Rectal smooth muscle tissue (tissue), 1 donor: ENCODE measurements around the gene FERMT3.
A peak's percentile ranks its signal among the peaks of the same experiment; 100 is the strongest.

Experiments
- H3K27ac ChIP-seq: one replicate; pipeline ENCODE4 v1.7.0; 2013; ENCODE audit warnings: low read depth, low read length, inconsistent platforms
- H3K27me3 ChIP-seq: one replicate; pipeline ENCODE4 v1.7.0; 2013; ENCODE audit warnings: low read length; ENCODE audit not compliant: control insufficient read depth, insufficient read depth
- H3K36me3 ChIP-seq: one replicate; pipeline ENCODE4 v1.7.0; 2013; ENCODE audit warnings: low read length; ENCODE audit not compliant: control insufficient read depth, insufficient read depth
- H3K4me1 ChIP-seq: one replicate; pipeline ENCODE4 v1.7.0; 2013; ENCODE audit warnings: low read length; ENCODE audit not compliant: control insufficient read depth, insufficient read depth
- H3K4me3 ChIP-seq: one replicate; pipeline ENCODE4 v1.7.0; 2013; ENCODE audit warnings: low read length
- H3K9ac ChIP-seq: one replicate; pipeline ENCODE4 v1.7.0; 2013; ENCODE audit warnings: low read length

FERMT3 gene

DNA sequence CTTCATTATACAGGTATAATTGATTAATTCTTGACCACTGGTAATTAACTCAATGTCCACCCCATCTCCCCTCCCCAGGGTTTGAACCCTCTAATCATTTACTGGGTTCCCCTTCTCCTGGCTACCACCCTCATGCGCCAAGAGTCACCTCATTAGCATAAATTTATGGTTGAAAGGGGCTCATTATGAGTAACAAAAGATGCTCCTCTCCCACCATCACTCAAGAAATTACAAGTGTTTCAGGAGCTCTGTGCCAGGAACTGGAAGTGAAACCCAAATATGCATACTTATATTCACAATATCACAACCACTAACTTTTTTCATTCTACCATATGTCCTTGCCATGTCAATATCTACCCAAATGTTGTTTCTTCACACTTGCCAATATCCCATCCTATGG lies 28.3 kb upstream of the FERMT3 start:
- no peak overlapping the region for H3K9ac ChIP-seq
- no peaks in the 10 kb centered on the region for H3K27me3 ChIP-seq
- no peak overlapping the region for H3K4me3 ChIP-seq
- H3K36me3 ChIP-seq, result no peaks in the 10 kb centered on the region
- peaks cover 16% of the 10 kb centered on the region for H3K4me1 ChIP-seq
- H3K27ac ChIP-seq, result no peak overlapping the region

DNA sequence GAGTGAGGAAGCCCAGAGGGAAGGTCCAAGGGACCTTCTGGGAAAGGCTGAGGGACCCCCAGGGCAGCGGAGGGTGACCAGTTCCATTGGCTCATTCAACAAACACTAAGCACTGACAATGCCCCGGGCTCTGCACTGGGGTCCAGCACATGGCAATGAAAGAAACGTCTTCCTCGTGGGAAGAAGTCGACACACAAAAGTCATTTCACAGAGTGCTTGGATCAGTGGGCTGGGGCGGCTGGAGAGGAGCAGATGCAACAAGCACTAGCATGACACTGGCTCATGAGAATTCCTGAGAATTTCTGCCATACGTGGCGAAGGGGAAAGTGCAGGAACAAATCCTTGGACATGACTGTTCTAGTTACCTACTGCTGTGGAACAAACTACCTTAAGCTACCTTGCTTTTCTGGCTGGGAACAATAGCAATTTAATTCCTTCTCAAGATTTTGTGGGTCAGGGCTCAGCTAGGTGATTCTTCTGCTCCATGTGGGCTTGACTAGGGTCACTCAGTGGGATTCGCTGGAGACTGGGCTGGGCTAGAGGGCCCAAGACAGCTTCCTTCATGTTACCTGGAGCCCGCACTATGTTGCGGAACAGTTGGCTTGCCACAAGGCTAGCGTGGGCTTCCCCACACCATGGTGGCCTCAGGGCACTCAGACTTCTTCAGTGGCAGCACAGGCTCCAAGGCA lies 27.4 kb upstream of the FERMT3 start:
- Histone ChIP-seq H3K27ac (no peak overlapping the region), H3K4me1 (peaks cover 22% of the 10 kb centered on the region), H3K27me3 (no peaks in the 10 kb centered on the region), H3K4me3 (no peak overlapping the region), H3K36me3 (no peaks in the 10 kb centered on the region), H3K9ac (no peak overlapping the region)

DNA sequence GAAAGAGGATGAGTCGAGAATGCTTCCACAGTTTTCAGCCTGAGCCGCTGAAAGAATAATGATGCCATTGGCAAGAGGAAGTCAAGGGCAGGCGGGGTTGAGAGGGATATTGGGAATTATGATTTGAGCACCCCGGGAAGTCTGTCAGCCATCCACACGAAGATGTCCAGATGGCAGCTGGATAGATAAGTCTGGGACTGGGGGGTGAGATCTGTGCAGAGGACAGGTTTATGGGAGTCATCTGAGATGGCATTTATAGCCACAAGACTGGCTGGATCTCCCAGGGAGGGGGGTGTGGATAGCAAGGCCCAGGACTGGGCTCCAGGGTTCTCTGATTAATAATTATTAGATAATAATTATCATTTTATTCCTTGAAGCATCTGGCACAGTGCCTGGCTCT lies 25.6 kb upstream of the FERMT3 start:
- H3K36me3 ChIP-seq, result no peaks in the 10 kb centered on the region
- peaks cover 1% of the 10 kb centered on the region for H3K27me3 ChIP-seq
- no peak overlapping the region for H3K4me3 ChIP-seq
- no peak overlapping the region for H3K9ac ChIP-seq
- peak overlapping the region; percentile 83 for H3K27ac ChIP-seq
- H3K4me1 ChIP-seq, result peaks cover 25% of the 10 kb centered on the region

DNA sequence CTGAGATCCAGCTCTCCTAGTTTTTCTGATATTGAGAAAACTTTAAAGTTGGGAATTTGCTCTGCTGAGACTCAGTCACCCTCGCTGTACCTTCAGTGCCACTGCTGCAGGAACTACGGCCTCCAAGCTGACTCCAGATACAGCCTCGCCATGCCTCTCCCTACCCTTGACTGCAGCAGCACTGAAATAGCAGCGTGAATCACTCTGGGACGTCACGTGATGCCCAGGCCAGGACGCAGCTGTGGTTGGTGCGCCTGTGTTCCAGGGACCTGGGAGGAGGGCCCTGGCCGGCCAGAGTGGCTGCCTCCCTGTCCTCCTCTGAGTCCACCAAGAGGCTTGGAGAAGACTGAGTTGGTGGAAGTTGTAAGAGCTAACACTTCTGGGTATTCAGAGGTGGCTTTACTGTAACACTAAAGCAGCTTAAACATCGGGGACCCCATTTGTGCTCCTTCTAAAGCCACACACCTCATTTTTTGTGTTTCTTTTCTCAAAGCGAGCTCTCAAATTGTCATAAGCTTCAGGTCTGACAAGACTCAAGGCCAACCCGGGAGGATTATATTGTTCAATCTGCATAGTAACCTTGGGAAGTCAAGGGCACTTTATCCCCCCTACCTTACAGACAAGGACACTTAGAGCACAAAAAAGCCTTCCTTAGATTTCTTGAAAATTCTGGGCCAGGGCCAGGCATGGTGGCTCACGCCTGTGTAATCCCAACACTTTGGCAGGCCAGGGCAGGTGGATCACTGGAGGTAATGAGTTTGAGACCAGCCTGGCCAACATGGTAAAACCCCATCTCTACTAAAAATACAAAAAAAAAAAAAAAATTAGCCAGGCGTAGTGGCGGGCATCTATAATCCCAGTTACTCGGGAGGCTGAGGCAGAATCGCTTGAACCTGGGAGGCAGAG lies 24.8 kb upstream of the FERMT3 start:
- peaks cover 25% of the 10 kb centered on the region for H3K4me1 ChIP-seq
- peaks cover 1% of the 10 kb centered on the region for H3K27me3 ChIP-seq
- no peak overlapping the region for H3K4me3 ChIP-seq
- peak overlapping the region; percentile 17 for H3K9ac ChIP-seq
- no peaks in the 10 kb centered on the region for H3K36me3 ChIP-seq
- H3K27ac ChIP-seq, result peak overlapping the region; percentile 83

DNA sequence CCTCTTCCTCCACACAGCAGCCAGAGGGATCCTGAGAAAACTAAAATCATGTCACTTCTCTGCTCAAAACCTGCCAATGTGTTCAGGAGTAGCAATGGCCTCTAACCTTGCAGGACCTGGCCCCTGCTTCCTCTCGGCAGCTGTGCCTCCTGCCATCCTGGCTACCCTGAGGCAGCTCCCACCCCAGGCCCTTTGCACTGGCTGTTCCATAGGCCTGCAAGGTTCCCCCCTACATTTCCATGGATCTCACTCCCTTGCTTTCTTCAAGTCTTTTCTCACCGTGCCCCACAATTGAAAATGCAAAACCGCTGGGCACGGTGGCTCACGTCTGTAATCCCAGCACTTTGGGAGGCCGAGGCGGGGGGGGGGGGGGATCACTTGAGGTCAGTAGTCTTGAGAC lies 22.6 kb upstream of the FERMT3 start:
- no peaks in the 10 kb centered on the region for H3K36me3 ChIP-seq
- H3K27ac ChIP-seq, result peak overlapping the region; percentile 41
- no peak overlapping the region for H3K9ac ChIP-seq
- peaks cover 25% of the 10 kb centered on the region for H3K4me1 ChIP-seq
- peaks cover 1% of the 10 kb centered on the region for H3K27me3 ChIP-seq
- H3K4me3 ChIP-seq, result no peak overlapping the region

DNA sequence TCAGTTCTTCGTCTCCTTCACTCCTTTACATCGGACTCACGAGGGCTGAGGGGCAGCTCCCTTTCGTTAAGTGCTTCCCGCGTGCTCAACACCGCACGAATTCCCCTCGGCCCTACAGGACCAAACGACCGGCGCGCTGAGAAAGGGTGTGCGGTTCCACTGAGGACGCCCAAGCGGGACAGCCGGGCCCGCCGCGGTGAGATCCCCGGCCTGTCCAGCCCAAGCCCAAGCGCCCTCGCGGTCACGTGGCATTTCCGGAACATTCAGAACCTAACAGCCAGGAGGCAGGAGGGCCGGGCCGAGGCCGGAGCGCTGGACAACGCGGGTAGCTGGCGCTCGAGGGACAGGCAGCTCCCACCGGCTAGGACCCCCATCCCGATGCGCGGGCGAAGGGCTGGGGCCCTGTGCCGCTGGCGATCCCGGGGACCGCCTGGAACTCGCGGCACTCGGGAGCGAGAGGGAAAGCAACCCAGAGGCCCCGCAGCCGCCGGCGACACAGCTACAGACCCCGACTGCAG lies 21.3 kb upstream of the FERMT3 start:
- H3K4me3 ChIP-seq, result peak overlapping the region; percentile 93
- peaks cover 1% of the 10 kb centered on the region for H3K27me3 ChIP-seq
- H3K9ac ChIP-seq, result peak overlapping the region; percentile 80
- H3K36me3 ChIP-seq, result no peaks in the 10 kb centered on the region
- peak overlapping the region; percentile 90 for H3K27ac ChIP-seq
- peaks cover 25% of the 10 kb centered on the region for H3K4me1 ChIP-seq

DNA sequence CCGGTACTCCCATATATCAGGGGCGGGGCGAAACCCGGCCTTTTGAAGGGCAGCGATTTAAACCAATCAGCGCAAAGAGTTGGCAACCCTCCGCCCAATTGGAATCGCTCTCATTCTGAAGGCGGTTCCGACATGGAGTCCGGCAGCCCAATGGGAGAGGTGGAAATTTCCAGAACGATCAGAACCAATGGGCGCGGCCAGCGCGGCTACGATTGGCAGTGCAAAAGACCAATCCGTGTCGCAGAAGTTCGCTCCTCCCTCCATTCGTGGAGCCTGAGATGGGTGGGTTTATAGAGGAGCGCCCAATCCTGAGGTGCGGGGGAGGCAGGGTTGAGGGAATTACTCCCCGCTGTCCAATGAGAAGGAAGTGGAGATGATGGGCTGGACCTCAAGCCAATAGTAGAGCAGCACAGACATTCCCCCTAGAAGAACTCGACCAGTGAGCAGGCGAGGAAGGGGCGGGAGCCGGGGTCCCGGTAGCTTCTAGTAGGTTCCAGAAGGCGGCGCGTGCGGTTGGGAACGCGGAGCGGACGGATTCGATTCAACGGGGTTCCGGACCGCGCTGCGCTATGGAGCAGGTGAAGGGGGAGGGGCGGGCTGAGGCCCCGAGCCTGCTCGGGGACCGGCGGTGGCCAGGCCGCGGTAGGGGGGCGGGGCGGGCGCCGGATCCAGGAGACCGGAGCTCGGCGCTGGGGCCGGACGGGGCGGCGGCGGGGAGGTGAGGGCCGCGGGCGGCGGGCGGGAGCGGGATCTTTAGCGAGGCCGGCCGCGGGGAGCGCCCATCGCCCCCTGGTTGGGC lies 20.6 kb upstream of the FERMT3 start, which contains the start of gene STIP1:
STIP1 (plus strand) TSS at position 479 of the 799 bp plus-strand sequence; CDS start at position 570, 91 bp downstream.
- H3K27me3 ChIP-seq, result peaks cover 1% of the 10 kb centered on the region
- H3K9ac ChIP-seq, result peak within 1 kb of the TSS; percentile 80
- H3K4me1 ChIP-seq, result peaks cover 20% of the 10 kb centered on the region
- H3K36me3 ChIP-seq, result no peaks in the 10 kb centered on the region
- peak within 1 kb of the TSS; percentile 93 for H3K4me3 ChIP-seq
- H3K27ac ChIP-seq, result peak within 1 kb of the TSS; percentile 90

DNA sequence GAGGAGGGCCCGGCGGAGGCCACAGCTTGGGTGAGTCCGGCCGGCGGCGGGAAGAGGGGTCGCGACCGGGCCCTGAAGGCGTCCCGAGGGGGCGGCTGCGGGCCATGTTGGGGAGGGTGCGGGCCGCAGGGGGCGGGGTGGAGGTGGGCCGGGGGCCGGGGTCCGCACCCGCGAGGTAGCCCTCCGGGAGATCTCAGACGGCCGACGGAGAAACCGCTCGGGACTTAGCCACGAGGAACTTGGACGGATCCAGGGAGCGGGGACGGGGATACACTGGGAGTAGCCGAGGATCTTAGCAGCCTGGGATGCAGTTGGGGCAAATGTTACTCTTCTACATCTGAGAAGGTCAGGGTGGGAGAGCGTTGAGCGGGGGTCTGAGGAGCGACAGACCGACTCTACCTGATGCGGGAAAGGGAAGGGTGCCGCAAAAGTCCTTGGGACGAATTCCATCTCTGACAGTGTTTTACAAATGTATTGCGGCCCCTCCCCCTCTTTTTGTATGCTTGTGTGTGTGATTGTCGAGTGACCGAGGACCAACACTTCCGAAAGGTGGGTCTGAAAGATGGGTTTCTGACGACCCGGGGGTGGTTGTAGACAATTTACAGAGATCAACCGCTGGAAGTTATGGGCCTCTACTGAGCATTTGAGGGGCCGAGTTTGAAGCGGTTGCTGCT lies 19.9 kb upstream of the FERMT3 start:
- peaks cover 1% of the 10 kb centered on the region for H3K27me3 ChIP-seq
- H3K36me3 ChIP-seq, result no peaks in the 10 kb centered on the region
- H3K9ac ChIP-seq, result no peak overlapping the region
- peaks cover 13% of the 10 kb centered on the region for H3K4me1 ChIP-seq
- no peak overlapping the region for H3K4me3 ChIP-seq
- peak overlapping the region; percentile 69 for H3K27ac ChIP-seq

DNA sequence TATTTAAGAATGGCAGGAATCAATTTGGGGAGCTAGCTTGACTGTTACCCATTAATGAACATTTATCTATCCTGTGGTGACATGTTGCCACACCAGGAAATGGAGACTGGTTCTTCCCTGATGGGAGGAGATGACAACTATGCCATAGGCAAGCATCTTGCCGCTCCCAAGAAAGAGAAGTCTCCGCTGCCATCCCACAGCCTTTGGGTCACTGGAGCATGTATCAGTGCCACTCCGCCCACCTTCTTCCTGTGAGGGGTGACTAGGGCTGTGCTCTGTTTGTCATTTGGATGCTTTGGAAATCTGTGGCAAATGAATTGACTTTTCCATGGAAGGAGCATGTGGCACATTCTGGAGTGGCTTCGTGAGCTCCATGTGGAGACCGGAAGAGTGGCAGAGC lies 14.1 kb upstream of the FERMT3 start:
- H3K36me3 ChIP-seq, result peaks cover 37% of the 10 kb centered on the region
- H3K4me1 ChIP-seq, result no peaks in the 10 kb centered on the region
- H3K27ac ChIP-seq, result no peak overlapping the region
- no peaks in the 10 kb centered on the region for H3K27me3 ChIP-seq
- H3K4me3 ChIP-seq, result no peak overlapping the region
- no peak overlapping the region for H3K9ac ChIP-seq

DNA sequence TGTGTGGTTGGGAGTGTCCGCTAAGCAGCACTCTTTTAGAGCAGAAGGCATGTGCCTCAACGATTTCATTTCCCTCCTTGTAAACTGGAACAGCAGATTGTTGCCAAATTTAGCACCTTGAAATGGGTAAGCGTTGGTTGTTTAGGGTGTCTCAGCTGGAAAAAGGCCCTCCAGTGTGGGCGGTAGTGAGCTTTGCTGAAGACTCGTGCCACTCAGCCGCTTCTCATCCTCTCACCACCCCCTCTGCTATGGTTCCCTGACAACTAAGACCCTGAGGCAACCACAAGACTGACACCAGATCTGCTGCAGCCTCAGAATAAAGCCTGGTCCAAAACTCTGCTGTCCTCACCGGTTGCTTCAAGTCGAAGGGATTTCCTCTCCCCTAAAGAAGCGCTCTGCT lies 9.9 kb upstream of the FERMT3 start:
- Histone ChIP-seq H3K9ac (no peak overlapping the region), H3K36me3 (peaks cover 47% of the 10 kb centered on the region)

DNA sequence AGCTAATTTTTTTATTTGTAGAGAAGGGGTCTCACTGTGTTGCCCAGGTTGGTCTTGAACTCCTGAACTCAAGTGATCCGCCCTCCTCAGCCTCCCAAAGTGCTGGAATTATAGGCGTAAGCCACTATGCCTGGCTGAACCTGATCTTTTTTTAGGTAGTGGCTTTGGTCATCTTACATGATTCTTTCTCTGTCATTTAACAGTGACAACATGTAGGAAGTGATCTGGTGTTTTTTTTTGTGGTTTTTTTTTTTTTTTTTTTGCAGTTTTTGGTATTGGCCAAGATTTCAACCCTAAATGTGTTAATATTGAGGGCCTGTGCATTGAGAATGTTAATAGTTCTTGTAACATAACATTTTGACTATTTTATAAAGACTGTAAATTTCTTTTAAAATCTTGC lies 8.0 kb upstream of the FERMT3 start:
- no peak overlapping the region for H3K4me3 ChIP-seq
- peaks cover 52% of the 10 kb centered on the region for H3K36me3 ChIP-seq
- H3K27me3 ChIP-seq, result no peaks in the 10 kb centered on the region
- no peak overlapping the region for H3K9ac ChIP-seq
- no peak overlapping the region for H3K27ac ChIP-seq
- H3K4me1 ChIP-seq, result no peaks in the 10 kb centered on the region

More for the DNA sequence above, 9.9 kb upstream of the FERMT3 start:
- no peaks in the 10 kb centered on the region for H3K4me1 ChIP-seq
- no peak overlapping the region for H3K4me3 ChIP-seq
- H3K27ac ChIP-seq, result no peak overlapping the region
- H3K27me3 ChIP-seq, result no peaks in the 10 kb centered on the region
